IPS-20b (cell line): ENCODE measurements around the gene PIGO.

Experiments
- H3K27ac ChIP-seq: one replicate; pipeline ENCODE4 v1.5.1; 2013; ENCODE audit warnings: low read length
- H3K27me3 ChIP-seq: 2 replicates; pipeline ENCODE4 v1.6.1; 2013; ENCODE audit warnings: mild to moderate bottlenecking, low read length, inconsistent platforms; ENCODE audit not compliant: insufficient read depth
- H3K36me3 ChIP-seq: 2 replicates; pipeline ENCODE4 v1.6.1; 2013; ENCODE audit warnings: low read depth, mild to moderate bottlenecking, inconsistent platforms, low read length, moderate library complexity; ENCODE audit not compliant: insufficient read depth
- H3K4me1 ChIP-seq: 2 replicates; pipeline ENCODE4 v1.6.1; 2013; ENCODE audit warnings: mild to moderate bottlenecking, control low read depth, inconsistent platforms, low read length, moderate library complexity; ENCODE audit not compliant: insufficient read depth
- H3K4me3 ChIP-seq: 2 replicates; pipeline ENCODE4 v1.5.1; 2013; ENCODE audit warnings: mild to moderate bottlenecking, low read length, inconsistent platforms
- H3K9ac ChIP-seq: 2 replicates; pipeline ENCODE4 v1.6.1; 2013; ENCODE audit warnings: low read depth, mild to moderate bottlenecking, inconsistent platforms, low read length, moderate library complexity
- H3K9me3 ChIP-seq: 2 replicates; pipeline ENCODE4 v1.6.1; 2013; ENCODE audit warnings: mild to moderate bottlenecking, low read depth, low read length, inconsistent platforms; ENCODE audit not compliant: insufficient read depth

Gene PIGO

GRCh38 chr9:35096035-35096849 is at the start of gene PIGO:
Gene PIGO (minus strand): TSS chr9:35096591. CDS start chr9:35095565, 1,026 bp downstream.
- Histone ChIP-seq H3K4me1 (no peaks in the 10 kb centered on the region), H3K9ac (peak within 1 kb of the TSS; percentile 96), H3K36me3 (peaks cover 41% of the 10 kb centered on the region), H3K27me3 (no peaks in the 10 kb centered on the region), H3K4me3 (peak within 1 kb of the TSS; percentile 88), H3K9me3 (no peaks in the 10 kb centered on the region), H3K27ac (peak within 1 kb of the TSS; percentile 77)

- H3K27ac ChIP-seq, result no peak overlapping the region
- H3K27me3 ChIP-seq, result no peaks in the 10 kb centered on the region
- no peak overlapping the region for H3K9ac ChIP-seq
- H3K4me3 ChIP-seq, result no peak overlapping the region
- no peaks in the 10 kb centered on the region for H3K36me3 ChIP-seq
- H3K9me3 ChIP-seq, result peaks cover 42% of the 10 kb centered on the region
- H3K4me1 ChIP-seq, result no peaks in the 10 kb centered on the region
These were observed 45.6 kb upstream of the PIGO start for GRCh38 chr9:35142037-35142436.

- H3K4me3 ChIP-seq, result no peak overlapping the region
- H3K27ac ChIP-seq, result no peak overlapping the region
- no peak overlapping the region for H3K9ac ChIP-seq
- no peaks in the 10 kb centered on the region for H3K36me3 ChIP-seq
- H3K27me3 ChIP-seq, result no peaks in the 10 kb centered on the region
- peaks cover 36% of the 10 kb centered on the region for H3K9me3 ChIP-seq
- H3K4me1 ChIP-seq, result no peaks in the 10 kb centered on the region
These were observed 43.7 kb upstream of the PIGO start for GRCh38 chr9:35140093-35140492.

- Histone ChIP-seq H3K9me3 (peaks cover 29% of the 10 kb centered on the region), H3K36me3 (no peaks in the 10 kb centered on the region), H3K27me3 (no peaks in the 10 kb centered on the region), H3K9ac (no peak overlapping the region), H3K27ac (no peak overlapping the region), H3K4me3 (no peak overlapping the region), H3K4me1 (no peaks in the 10 kb centered on the region)
These were observed 40.5 kb upstream of the PIGO start for GRCh38 chr9:35136866-35137265.

GRCh38 chr9:35135988-35136387 is 39.6 kb upstream of the PIGO start:
- Histone ChIP-seq H3K4me3 (no peak overlapping the region), H3K36me3 (no peaks in the 10 kb centered on the region), H3K27ac (no peak overlapping the region), H3K27me3 (no peaks in the 10 kb centered on the region), H3K9ac (no peak overlapping the region), H3K4me1 (no peaks in the 10 kb centered on the region), H3K9me3 (peaks cover 22% of the 10 kb centered on the region)

GRCh38 chr9:35134920-35135319 is 38.5 kb upstream of the PIGO start:
- H3K27ac ChIP-seq, result no peak overlapping the region
- H3K9me3 ChIP-seq, result peaks cover 22% of the 10 kb centered on the region
- no peak overlapping the region for H3K4me3 ChIP-seq
- H3K4me1 ChIP-seq, result no peaks in the 10 kb centered on the region
- no peaks in the 10 kb centered on the region for H3K27me3 ChIP-seq
- H3K36me3 ChIP-seq, result no peaks in the 10 kb centered on the region
- H3K9ac ChIP-seq, result no peak overlapping the region

GRCh38 chr9:35116898-35117551 is 20.6 kb upstream of the PIGO start:
- Histone ChIP-seq H3K9me3 (no peaks in the 10 kb centered on the region), H3K4me3 (peak overlapping the region; percentile 74), H3K27me3 (no peaks in the 10 kb centered on the region), H3K27ac (no peak overlapping the region), H3K4me1 (peaks cover 17% of the 10 kb centered on the region), H3K36me3 (no peaks in the 10 kb centered on the region), H3K9ac (peak overlapping the region; percentile 64; the same call in 1 of the 2 replicates)

GRCh38 chr9:35116539-35116897 is 20.1 kb upstream of the PIGO start:
- H3K9me3 ChIP-seq, result no peaks in the 10 kb centered on the region
- peak overlapping the region; percentile 74 for H3K4me3 ChIP-seq
- H3K27me3 ChIP-seq, result no peaks in the 10 kb centered on the region
- no peaks in the 10 kb centered on the region for H3K36me3 ChIP-seq
- H3K27ac ChIP-seq, result no peak overlapping the region
- peak overlapping the region; percentile 1; the same call in 1 of the 2 replicates for H3K9ac ChIP-seq
- peaks cover 19% of the 10 kb centered on the region for H3K4me1 ChIP-seq

GRCh38 chr9:35115680-35116538 is 19.5 kb upstream of the PIGO start, which contains the start of gene ATOSB:
Gene ATOSB (minus strand): TSS chr9:35115862. CDS start chr9:35108274, 7,588 bp downstream.
- Histone ChIP-seq H3K4me1 (peaks cover 20% of the 10 kb centered on the region), H3K9me3 (no peaks in the 10 kb centered on the region), H3K9ac (peak within 1 kb of the TSS; percentile 69; the same call in 1 of the 2 replicates), H3K27ac (peak within 1 kb of the TSS; percentile 15), H3K4me3 (peak within 1 kb of the TSS; percentile 89), H3K27me3 (no peaks in the 10 kb centered on the region), H3K36me3 (no peaks in the 10 kb centered on the region)

- peak overlapping the region; percentile 15 for H3K27ac ChIP-seq
- peaks cover 22% of the 10 kb centered on the region for H3K4me1 ChIP-seq
- H3K9ac ChIP-seq, result peak overlapping the region; percentile 69; the same call in 1 of the 2 replicates
These were observed 18.6 kb upstream of the PIGO start for GRCh38 chr9:35114840-35115628.

More at GRCh38 chr9:35114840-35115628, 18.6 kb upstream of the PIGO start:
- Histone ChIP-seq H3K36me3 (no peaks in the 10 kb centered on the region), H3K4me3 (peak overlapping the region; percentile 89), H3K9me3 (no peaks in the 10 kb centered on the region), H3K27me3 (no peaks in the 10 kb centered on the region)
